ENCODE measurements around the gene TTK.
"Not testable (repeated sequence)": the region's sequence is repeated elsewhere in the genome, so short reads cannot be mapped to it uniquely, and the experiment has no call there.

Gene TTK

DNA sequence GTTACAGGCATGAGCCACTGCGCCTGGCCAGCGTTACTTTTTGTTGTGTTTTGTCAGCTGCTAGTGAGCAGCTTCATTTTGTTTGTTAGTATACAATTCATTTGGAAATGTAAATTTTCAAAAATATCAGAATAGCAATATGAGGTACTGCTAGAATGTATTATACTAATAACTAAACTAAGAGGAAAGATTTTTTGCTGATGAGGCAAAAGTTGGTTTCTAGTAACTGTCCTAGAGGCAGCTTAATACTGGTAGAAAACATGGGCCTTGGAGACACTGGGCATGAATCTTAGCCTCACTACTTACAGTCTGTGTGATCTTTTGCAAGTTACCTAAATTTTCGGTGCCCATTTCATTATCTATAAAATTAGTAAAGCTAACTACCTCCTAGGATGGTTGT, 24.1 kb downstream of the TTK start:
- DNase-seq (ENCODE audit: low spot score) = no peak
- Histone ChIP-seq H3K4me2 (ENCODE audit: insufficient read depth, low read length, poor library complexity, severe bottlenecking) (no peak overlapping the region), H2BK12ac (ENCODE audit: low read length) (no peak overlapping the region), H2BK120ac (ENCODE audit: low read depth, low read length) (no peak overlapping the region), H3K18ac (ENCODE audit: low read length) (no peak overlapping the region), H3K14ac (ENCODE audit: low read length) (no peak overlapping the region), H3K4me1 (ENCODE audit: control insufficient read depth in 2 of 2, insufficient read depth in 1 of 2, low read depth in 1 of 2, low read length in 2 of 2) (no peaks in the 10 kb centered on the region), H3K27me3 (ENCODE audit: control insufficient read depth in 3 of 3, insufficient read depth in 3 of 3, low read depth in 1 of 3, low read length in 3 of 3) (no peaks in the 10 kb centered on the region), H2BK5ac (ENCODE audit: low read length) (no peak overlapping the region), H3K27ac (replicated peaks; ENCODE audit: low read length) (no peak overlapping the region), H4K8ac (ENCODE audit: low read depth, low read length) (no peak overlapping the region), H3K23ac (ENCODE audit: low read depth, low read length, poor library complexity) (no peak overlapping the region), H4K91ac (ENCODE audit: low read depth, low read length, poor library complexity) (no peak overlapping the region), H3K79me1 (ENCODE audit: low read depth, low read length) (no peaks in the 10 kb centered on the region), H3K9me3 (replicated peaks in 1 of 2; ENCODE audit: control insufficient read depth in 2 of 2, insufficient read depth in 1 of 2, low read depth in 1 of 2, low read length in 2 of 2) (no peaks in the 10 kb centered on the region), H3K36me3 (replicated peaks in 1 of 2; ENCODE audit: control insufficient read depth in 2 of 2, insufficient read depth in 2 of 2, low read length in 2 of 2) (peaks cover 12 to 98% of the 10 kb centered on the region in 2 donors), H2AK5ac (ENCODE audit: low read depth, low read length) (no peak overlapping the region), H2BK15ac (ENCODE audit: low read length) (no peak overlapping the region), H3K4ac (ENCODE audit: low read length) (no peak overlapping the region), H3K4me3 (ENCODE audit: low read length in 2 of 2) (no peak overlapping the region), H3K9ac (ENCODE audit: low read depth, low read length, poor library complexity) (no peak overlapping the region), H2AFZ (ENCODE audit: low read length) (no peak overlapping the region)
- no CpG with 5 or more reads among the region's 3 CpGs for WGBS, 2 donors (ENCODE audit: extremely low coverage in 2 of 2, insufficient read length in 2 of 2, insufficient replicate concordance in 1 of 2)

DNA sequence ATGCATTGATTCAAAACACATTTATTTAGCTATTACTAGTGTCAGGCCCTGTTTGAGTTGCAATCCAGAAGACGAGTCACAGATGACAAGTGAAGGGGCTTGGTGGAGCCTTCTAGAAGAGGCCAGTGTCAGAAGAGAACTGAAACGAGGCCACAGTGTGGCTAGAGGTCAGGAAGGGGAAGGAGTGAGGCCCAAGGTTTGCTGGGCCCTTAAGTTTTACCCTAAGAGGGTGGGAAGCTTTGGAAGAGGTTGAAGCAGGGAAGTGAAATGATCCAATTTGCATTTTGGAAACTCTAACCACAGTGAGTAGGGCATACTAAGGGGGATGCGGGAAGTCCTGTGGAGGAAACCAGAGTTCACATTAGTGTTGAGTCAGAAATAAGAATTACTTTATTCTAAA, 25.0 kb downstream of the TTK start:
- H4K8ac ChIP-seq (ENCODE audit: low read depth, low read length) = no peak overlapping the region
- H3K4ac ChIP-seq (ENCODE audit: low read length) = no peak overlapping the region
- no peak for DNase-seq (ENCODE audit: low spot score)
- H3K36me3 ChIP-seq (replicated peaks in 1 of 2; ENCODE audit: control insufficient read depth in 2 of 2, insufficient read depth in 2 of 2, low read length in 2 of 2) = peaks cover 14 to 98% of the 10 kb centered on the region in 2 donors
- no peak overlapping the region for H3K9ac ChIP-seq (ENCODE audit: low read depth, low read length, poor library complexity)
- no CpG with 5 or more reads among the region's 3 CpGs for WGBS, 2 donors (ENCODE audit: extremely low coverage in 2 of 2, insufficient read length in 2 of 2, insufficient replicate concordance in 1 of 2)
- no peak overlapping the region for H3K14ac ChIP-seq (ENCODE audit: low read length)
- no peaks in the 10 kb centered on the region for H3K79me1 ChIP-seq (ENCODE audit: low read depth, low read length)
- H3K27me3 ChIP-seq (ENCODE audit: control insufficient read depth in 3 of 3, insufficient read depth in 3 of 3, low read depth in 1 of 3, low read length in 3 of 3) = no peaks in the 10 kb centered on the region
- H2BK15ac ChIP-seq (ENCODE audit: low read length) = no peak overlapping the region
- no peak overlapping the region for H2BK120ac ChIP-seq (ENCODE audit: low read depth, low read length)
- no peak overlapping the region for H2AK5ac ChIP-seq (ENCODE audit: low read depth, low read length)
- H3K27ac ChIP-seq (replicated peaks; ENCODE audit: low read length) = no peak overlapping the region
- no peak overlapping the region for H2BK12ac ChIP-seq (ENCODE audit: low read length)
- H3K18ac ChIP-seq (ENCODE audit: low read length) = no peak overlapping the region
- no peak overlapping the region for H3K4me2 ChIP-seq (ENCODE audit: insufficient read depth, low read length, poor library complexity, severe bottlenecking)
- H3K23ac ChIP-seq (ENCODE audit: low read depth, low read length, poor library complexity) = no peak overlapping the region
- H2BK5ac ChIP-seq (ENCODE audit: low read length) = no peak overlapping the region
- H4K91ac ChIP-seq (ENCODE audit: low read depth, low read length, poor library complexity) = no peak overlapping the region
- H3K4me3 ChIP-seq (ENCODE audit: low read length in 2 of 2) = no peak overlapping the region
- no peaks in the 10 kb centered on the region for H3K9me3 ChIP-seq (replicated peaks in 1 of 2; ENCODE audit: control insufficient read depth in 2 of 2, insufficient read depth in 1 of 2, low read depth in 1 of 2, low read length in 2 of 2)
- no peaks in the 10 kb centered on the region for H3K4me1 ChIP-seq (ENCODE audit: control insufficient read depth in 2 of 2, insufficient read depth in 1 of 2, low read depth in 1 of 2, low read length in 2 of 2)
- no peak overlapping the region for H2AFZ ChIP-seq (ENCODE audit: low read length)

DNA sequence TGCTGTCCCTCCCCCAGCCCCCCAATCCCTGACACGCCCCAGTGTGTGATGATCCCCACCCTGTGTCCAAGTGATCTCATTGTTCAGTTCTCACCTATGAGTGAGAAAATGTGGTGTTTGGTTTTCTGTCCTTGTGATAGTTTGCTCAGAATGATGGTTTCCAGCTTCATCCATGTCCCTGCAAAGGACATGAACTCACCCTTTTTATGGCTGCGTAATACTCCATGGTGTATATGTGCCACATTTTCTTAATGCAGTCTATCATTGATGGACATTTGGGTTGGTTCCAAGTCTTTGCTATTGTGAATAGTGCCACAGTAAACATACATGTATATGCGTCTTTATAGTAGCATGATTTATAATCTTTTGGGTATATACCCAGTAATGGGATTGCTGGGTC, 43.8 kb downstream of the TTK start:
- H3K27me3 ChIP-seq (ENCODE audit: control insufficient read depth in 3 of 3, insufficient read depth in 3 of 3, low read depth in 1 of 3, low read length in 3 of 3); H4K8ac ChIP-seq (ENCODE audit: low read depth, low read length); H3K9ac ChIP-seq (ENCODE audit: low read depth, low read length, poor library complexity); H2BK15ac ChIP-seq (ENCODE audit: low read length); H4K91ac ChIP-seq (ENCODE audit: low read depth, low read length, poor library complexity); H2BK12ac ChIP-seq (ENCODE audit: low read length); H3K23ac ChIP-seq (ENCODE audit: low read depth, low read length, poor library complexity); DNase-seq (ENCODE audit: low spot score); H3K4me1 ChIP-seq (ENCODE audit: control insufficient read depth in 2 of 2, insufficient read depth in 1 of 2, low read depth in 1 of 2, low read length in 2 of 2); H3K79me1 ChIP-seq (ENCODE audit: low read depth, low read length); H3K14ac ChIP-seq (ENCODE audit: low read length); H3K9me3 ChIP-seq (replicated peaks in 1 of 2; ENCODE audit: control insufficient read depth in 2 of 2, insufficient read depth in 1 of 2, low read depth in 1 of 2, low read length in 2 of 2); H3K4ac ChIP-seq (ENCODE audit: low read length); H2BK5ac ChIP-seq (ENCODE audit: low read length); H2AFZ ChIP-seq (ENCODE audit: low read length); H3K4me2 ChIP-seq (ENCODE audit: insufficient read depth, low read length, poor library complexity, severe bottlenecking); H3K4me3 ChIP-seq (ENCODE audit: low read length in 2 of 2); H3K18ac ChIP-seq (ENCODE audit: low read length); H2BK120ac ChIP-seq (ENCODE audit: low read depth, low read length); H2AK5ac ChIP-seq (ENCODE audit: low read depth, low read length); H3K27ac ChIP-seq (replicated peaks; ENCODE audit: low read length): not testable (repeated sequence)
- H3K36me3 ChIP-seq (replicated peaks in 1 of 2; ENCODE audit: control insufficient read depth in 2 of 2, insufficient read depth in 2 of 2, low read length in 2 of 2) = peaks cover 8 to 13% of the 10 kb centered on the region in 2 donors
- WGBS, 2 donors (ENCODE audit: extremely low coverage in 2 of 2, insufficient read length in 2 of 2, insufficient replicate concordance in 1 of 2) = no CpG with 5 or more reads among the region's 3 CpGs

DNA sequence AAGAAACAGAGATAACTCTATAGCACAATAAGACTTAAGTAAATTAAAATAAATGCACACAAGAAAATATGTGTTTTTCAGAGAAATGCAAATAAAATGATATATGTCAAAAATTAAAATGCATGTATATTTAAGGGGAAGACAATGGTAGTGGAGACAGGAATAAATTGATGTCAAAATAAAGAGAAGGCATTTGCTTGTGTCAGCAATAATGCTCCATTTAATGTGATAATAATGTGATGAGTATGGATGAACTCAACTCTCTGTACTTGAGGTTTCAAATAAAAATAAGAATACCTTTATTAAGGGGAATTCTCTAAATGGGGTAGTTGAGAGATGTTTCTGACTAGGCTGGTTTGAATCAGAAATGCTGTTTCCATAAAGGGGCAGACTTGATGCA, 56.3 kb downstream of the TTK start:
- Histone ChIP-seq H3K9ac (ENCODE audit: low read depth, low read length, poor library complexity) (no peak overlapping the region), H3K9me3 (replicated peaks in 1 of 2; ENCODE audit: control insufficient read depth in 2 of 2, insufficient read depth in 1 of 2, low read depth in 1 of 2, low read length in 2 of 2) (no peaks in the 10 kb centered on the region), H3K4me2 (ENCODE audit: insufficient read depth, low read length, poor library complexity, severe bottlenecking) (no peak overlapping the region), H3K4me1 (ENCODE audit: control insufficient read depth in 2 of 2, insufficient read depth in 1 of 2, low read depth in 1 of 2, low read length in 2 of 2) (peaks cover 0 to 4% of the 10 kb centered on the region in 2 donors), H3K36me3 (replicated peaks in 1 of 2; ENCODE audit: control insufficient read depth in 2 of 2, insufficient read depth in 2 of 2, low read length in 2 of 2) (no peaks in the 10 kb centered on the region), H4K8ac (ENCODE audit: low read depth, low read length) (no peak overlapping the region), H2BK5ac (ENCODE audit: low read length) (no peak overlapping the region), H3K4ac (ENCODE audit: low read length) (no peak overlapping the region), H2AK5ac (ENCODE audit: low read depth, low read length) (no peak overlapping the region), H3K4me3 (ENCODE audit: low read length in 2 of 2) (no peak overlapping the region), H3K79me1 (ENCODE audit: low read depth, low read length) (no peaks in the 10 kb centered on the region), H3K18ac (ENCODE audit: low read length) (no peak overlapping the region), H2BK15ac (ENCODE audit: low read length) (no peak overlapping the region), H2BK12ac (ENCODE audit: low read length) (no peak overlapping the region), H4K91ac (ENCODE audit: low read depth, low read length, poor library complexity) (no peak overlapping the region), H2AFZ (ENCODE audit: low read length) (no peak overlapping the region), H3K27me3 (ENCODE audit: control insufficient read depth in 3 of 3, insufficient read depth in 3 of 3, low read depth in 1 of 3, low read length in 3 of 3) (no peaks in the 10 kb centered on the region), H3K23ac (ENCODE audit: low read depth, low read length, poor library complexity) (no peak overlapping the region), H2BK120ac (ENCODE audit: low read depth, low read length) (no peak overlapping the region), H3K27ac (replicated peaks; ENCODE audit: low read length) (no peak overlapping the region), H3K14ac (ENCODE audit: low read length) (no peak overlapping the region)
- DNase-seq (ENCODE audit: low spot score) = no peak

Measured in neuronal stem cell (in vitro differentiated cells).